Mesenteric fat pad (tissue), 1 donor: ENCODE data around the gene ALG12. TPM values are rescaled to one million over a fixed set of nuclear protein-coding genes. Genes with fewer than 3 reads are reported as not detected.

Experiments used
- DNase-seq: peaks from one replicate; pipeline ENCODE4 v3.0.0-alpha.2; 2020; ENCODE audit warnings: low spot score
- total RNA-seq: library from RNA; stranded (reverse); fragmentation: NEBNext Ultra II Directional; extraction: Animal tissue kit (Norgen Biotek cat#: 25700); gene quantifications from one replicate; pipeline ENCODE4 v1.2.1, GENCODE V29; 2021
- donor health status: DM: yes; HTN: yes; CAD: no.

The ALG12 gene
- total RNA-seq, 1 donor from 2014 or later: 12.5 TPM

GRCh38 chr22:49894322-49895054, 23.8 kb downstream of the ALG12 start:
- DNase-seq: no peak

- no peak for DNase-seq
These were observed 25.2 kb downstream of the ALG12 start for GRCh38 chr22:49893025-49893424.

GRCh38 chr22:49892226-49892899, 25.9 kb downstream of the ALG12 start:
- DNase-seq: no peak

GRCh38 chr22:49889071-49889470, 29.2 kb downstream of the ALG12 start:
- peak; percentile 20 for DNase-seq

GRCh38 chr22:49887702-49888101, 30.5 kb downstream of the ALG12 start:
- peak; percentile 53 for DNase-seq

GRCh38 chr22:49887064-49887451, 31.2 kb downstream of the ALG12 start:
- peak; percentile 71 for DNase-seq

- peak; percentile 84 for DNase-seq
These were observed 31.7 kb downstream of the ALG12 start for GRCh38 chr22:49886346-49887063.

GRCh38 chr22:49885881-49886280, 32.4 kb downstream of the ALG12 start:
- peak; percentile 68 for DNase-seq

GRCh38 chr22:49885281-49885680, 33.0 kb downstream of the ALG12 start:
- DNase-seq: peak; percentile 69

- DNase-seq: peak; percentile 67
These were observed 33.6 kb downstream of the ALG12 start for GRCh38 chr22:49884503-49885260.

- DNase-seq: peak; percentile 28
These were observed 34.2 kb downstream of the ALG12 start for GRCh38 chr22:49884075-49884474.

GRCh38 chr22:49883294-49883640, 35.0 kb downstream of the ALG12 start:
- DNase-seq: peak; percentile 5

GRCh38 chr22:49882519-49883293, 35.5 kb downstream of the ALG12 start:
- DNase-seq: peak; percentile 62

GRCh38 chr22:49881856-49882255, 36.4 kb downstream of the ALG12 start:
- peak; percentile 35 for DNase-seq

GRCh38 chr22:49880281-49880680, 38.0 kb downstream of the ALG12 start:
- DNase-seq: peak; percentile 73

GRCh38 chr22:49879871-49880270, 38.4 kb downstream of the ALG12 start:
- DNase-seq: no peak

- peak; percentile 2 for DNase-seq
These were observed 40.0 kb downstream of the ALG12 start for GRCh38 chr22:49878206-49878605.

- peak; percentile 26 for DNase-seq
These were observed 40.6 kb downstream of the ALG12 start for GRCh38 chr22:49877642-49878041.

GRCh38 chr22:49873228-49873940, 44.9 kb downstream of the ALG12 start:
- DNase-seq: peak; percentile 59

- DNase-seq: peak; percentile 8
These were observed 45.9 kb downstream of the ALG12 start for GRCh38 chr22:49872347-49872746.
